ENCODE measurements around the gene NEIL3.

Gene NEIL3

GRCh38 chr4:177282284-177282835 lies 27.3 kb upstream of the NEIL3 start:
- Histone ChIP-seq H3K9me2 (replicated peaks; ENCODE audit: control insufficient read depth, low read length) (no peaks in the 10 kb centered on the region), H3K4me1 (ENCODE audit: control insufficient read depth, low read length) (no peaks in the 10 kb centered on the region), H3K27ac (ENCODE audit: low read depth, low read length) (no peak overlapping the region), H3K9me3 (ENCODE audit: control insufficient read depth, insufficient read depth, low read length) (no peaks in the 10 kb centered on the region), H4K20me1 (ENCODE audit: control insufficient read depth, insufficient read depth, low read depth, low read length) (no peaks in the 10 kb centered on the region), H3K4me3 (ENCODE audit: low read length) (no peak overlapping the region), H3K79me2 (ENCODE audit: control insufficient read depth, low read length) (no peaks in the 10 kb centered on the region), H3K36me3 (ENCODE audit: control insufficient read depth, low read length) (no peaks in the 10 kb centered on the region), H3F3A (ENCODE audit: control insufficient read depth, insufficient read depth) (no peaks in the 10 kb centered on the region), H3K27me3 (ENCODE audit: control insufficient read depth, low read length) (no peaks in the 10 kb centered on the region; the same call in 1 of the 2 replicates), H3K4me2 (ENCODE audit: low read length) (no peak overlapping the region)
- TF ChIP-seq EZH2phosphoT487 (IDR thresholded peaks at IDR 0.05; ENCODE audit: borderline replicate concordance, low read length) (no peak), CTCF (IDR thresholded peaks at IDR 0.05; ENCODE audit: low read depth, low read length, poor library complexity, severe bottlenecking) (no peak)

- H3K9me3 ChIP-seq (ENCODE audit: control insufficient read depth, insufficient read depth, low read length): no peaks in the 10 kb centered on the region
- no peaks in the 10 kb centered on the region; the same call in 1 of the 2 replicates for H3K27me3 ChIP-seq (ENCODE audit: control insufficient read depth, low read length)
- H4K20me1 ChIP-seq (ENCODE audit: control insufficient read depth, insufficient read depth, low read depth, low read length): no peaks in the 10 kb centered on the region
- TF ChIP-seq CTCF (IDR thresholded peaks at IDR 0.05; ENCODE audit: low read depth, low read length, poor library complexity, severe bottlenecking): no peak
- TF ChIP-seq EZH2phosphoT487 (IDR thresholded peaks at IDR 0.05; ENCODE audit: borderline replicate concordance, low read length): no peak
- H3K4me3 ChIP-seq (ENCODE audit: low read length): no peak overlapping the region
- H3F3A ChIP-seq (ENCODE audit: control insufficient read depth, insufficient read depth): no peaks in the 10 kb centered on the region
- H3K4me1 ChIP-seq (ENCODE audit: control insufficient read depth, low read length): no peaks in the 10 kb centered on the region
- H3K79me2 ChIP-seq (ENCODE audit: control insufficient read depth, low read length): no peaks in the 10 kb centered on the region
- H3K9me2 ChIP-seq (replicated peaks; ENCODE audit: control insufficient read depth, low read length): no peaks in the 10 kb centered on the region
- H3K27ac ChIP-seq (ENCODE audit: low read depth, low read length): no peak overlapping the region
- H3K36me3 ChIP-seq (ENCODE audit: control insufficient read depth, low read length): no peaks in the 10 kb centered on the region
- H3K4me2 ChIP-seq (ENCODE audit: low read length): no peak overlapping the region
Observed at GRCh38 chr4:177283167-177283566, 26.5 kb upstream of the NEIL3 start.

GRCh38 chr4:177285953-177286352 lies 23.7 kb upstream of the NEIL3 start:
- Histone ChIP-seq H3K27ac (ENCODE audit: low read depth, low read length) (no peak overlapping the region), H3K36me3 (ENCODE audit: control insufficient read depth, low read length) (no peaks in the 10 kb centered on the region), H3F3A (ENCODE audit: control insufficient read depth, insufficient read depth) (no peaks in the 10 kb centered on the region), H4K20me1 (ENCODE audit: control insufficient read depth, insufficient read depth, low read depth, low read length) (no peaks in the 10 kb centered on the region), H3K4me3 (ENCODE audit: low read length) (no peak overlapping the region), H3K4me1 (ENCODE audit: control insufficient read depth, low read length) (no peaks in the 10 kb centered on the region), H3K27me3 (ENCODE audit: control insufficient read depth, low read length) (no peaks in the 10 kb centered on the region), H3K4me2 (ENCODE audit: low read length) (no peak overlapping the region), H3K79me2 (ENCODE audit: control insufficient read depth, low read length) (no peaks in the 10 kb centered on the region), H3K9me2 (replicated peaks; ENCODE audit: control insufficient read depth, low read length) (no peaks in the 10 kb centered on the region), H3K9me3 (ENCODE audit: control insufficient read depth, insufficient read depth, low read length) (no peaks in the 10 kb centered on the region)
- TF ChIP-seq EZH2phosphoT487 (IDR thresholded peaks at IDR 0.05; ENCODE audit: borderline replicate concordance, low read length) (no peak), CTCF (IDR thresholded peaks at IDR 0.05; ENCODE audit: low read depth, low read length, poor library complexity, severe bottlenecking) (no peak)
